T-helper 1 cell treated with Interleukin-12 subunit alpha and Interleukin-12 subunit beta and Interleukin-4 antibody, amounts not matched to agents 30 μg/mL and 1 μg/mL, for 36 hours (primary cell): ENCODE measurements around the gene ENPP3.

Source experiments
- H3K27ac Mint-ChIP-seq: one replicate; pipeline ENCODE4 v1.8.0; 2021; ENCODE audit warnings: mild to moderate bottlenecking, mixed read lengths
- H3K27me3 Mint-ChIP-seq: one replicate; pipeline ENCODE4 v1.8.0; 2021; ENCODE audit warnings: low read depth, mixed read lengths
- H3K36me3 Mint-ChIP-seq: one replicate; pipeline ENCODE4 v1.8.0; 2021; ENCODE audit warnings: low read depth, mixed read lengths
- H3K4me1 Mint-ChIP-seq: one replicate; pipeline ENCODE4 v1.8.0; 2021; ENCODE audit warnings: low read depth, mixed read lengths
- H3K4me3 Mint-ChIP-seq: one replicate; pipeline ENCODE4 v1.8.0; 2021; ENCODE audit warnings: mild to moderate bottlenecking, moderate library complexity, mixed read lengths
- H3K9me3 Mint-ChIP-seq: one replicate; pipeline ENCODE4 v1.8.0; 2021; ENCODE audit warnings: mixed read lengths

Gene ENPP3

DNA sequence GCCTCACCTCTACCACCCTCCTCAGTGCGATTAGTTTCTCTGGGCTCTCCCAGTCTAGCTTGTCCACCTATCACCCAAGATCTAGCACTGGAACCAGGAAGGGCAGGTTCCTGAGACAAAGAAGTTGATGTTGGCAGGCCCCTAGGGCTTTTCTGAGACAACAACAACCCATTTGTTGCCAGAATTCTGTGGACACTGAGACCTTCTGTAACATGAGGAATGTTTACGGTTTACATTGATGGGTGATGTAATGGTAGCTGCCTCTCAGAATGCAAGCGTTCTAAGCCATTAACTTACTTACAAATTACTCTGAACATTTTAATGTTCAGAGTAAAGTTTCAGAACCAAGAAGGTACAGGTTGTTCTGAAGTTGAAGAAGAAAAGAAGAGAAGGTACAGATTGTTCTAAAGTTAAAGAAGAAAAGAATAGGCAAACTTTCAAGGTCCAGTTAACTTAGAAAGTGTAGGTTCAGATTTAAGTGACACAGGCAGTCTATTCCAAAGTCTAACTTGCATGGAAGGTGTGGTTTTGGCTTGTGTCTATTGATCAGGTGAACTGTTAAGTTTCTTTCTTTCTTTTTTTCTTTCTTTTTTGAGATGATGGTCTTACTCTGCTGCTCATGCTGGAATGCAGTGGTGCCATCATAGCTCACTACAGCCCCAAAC is 5.3 kb upstream of the ENPP3 start:
- no peaks in the 10 kb centered on the region for H3K9me3 Mint-ChIP-seq
- H3K4me1 Mint-ChIP-seq, result peaks cover 15% of the 10 kb centered on the region
- H3K27me3 Mint-ChIP-seq, result no peaks in the 10 kb centered on the region
- no peak overlapping the region for H3K4me3 Mint-ChIP-seq
- H3K27ac Mint-ChIP-seq, result no peak overlapping the region
- peaks cover 6% of the 10 kb centered on the region for H3K36me3 Mint-ChIP-seq

GRCh38 chr6:131635384-131636340 is 1.4 kb upstream of the ENPP3 start:
- Mint-ChIP-seq H3K27me3 (no peaks in the 10 kb centered on the region), H3K36me3 (peaks cover 3% of the 10 kb centered on the region), H3K27ac (no peak overlapping the region), H3K4me1 (peaks cover 7% of the 10 kb centered on the region), H3K4me3 (no peak overlapping the region), H3K9me3 (no peaks in the 10 kb centered on the region)

- Mint-ChIP-seq H3K36me3 (peaks cover 3% of the 10 kb centered on the region), H3K27ac (no peak overlapping the region), H3K4me1 (peaks cover 7% of the 10 kb centered on the region), H3K4me3 (no peak overlapping the region), H3K9me3 (no peaks in the 10 kb centered on the region), H3K27me3 (no peaks in the 10 kb centered on the region)
Measured at GRCh38 chr6:131638013-131638412, 911 bp downstream of the ENPP3 start.

DNA sequence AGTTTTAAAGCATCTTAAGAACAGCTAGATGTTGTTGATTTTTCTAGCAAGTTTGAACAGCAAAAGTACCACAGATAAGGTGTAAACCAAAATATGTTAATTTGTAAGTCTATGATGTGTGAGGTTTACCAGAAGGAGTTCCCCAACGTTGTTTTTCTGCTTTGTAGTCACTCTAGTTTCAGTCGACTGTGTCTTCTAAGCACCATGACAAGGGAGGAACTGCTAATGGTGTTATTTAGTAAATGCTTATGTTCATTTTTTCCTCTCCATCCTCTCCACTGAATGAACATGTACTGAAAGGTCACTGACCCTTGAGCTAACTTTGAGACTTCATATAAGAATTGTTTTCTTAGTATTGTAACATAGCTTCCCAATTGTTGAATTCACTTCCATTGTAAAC is 3.0 kb downstream of the ENPP3 start:
- Mint-ChIP-seq H3K9me3 (no peaks in the 10 kb centered on the region), H3K4me1 (peaks cover 7% of the 10 kb centered on the region), H3K27me3 (no peaks in the 10 kb centered on the region), H3K27ac (peak overlapping the region; percentile 56), H3K4me3 (no peak overlapping the region), H3K36me3 (peaks cover 3% of the 10 kb centered on the region)

DNA sequence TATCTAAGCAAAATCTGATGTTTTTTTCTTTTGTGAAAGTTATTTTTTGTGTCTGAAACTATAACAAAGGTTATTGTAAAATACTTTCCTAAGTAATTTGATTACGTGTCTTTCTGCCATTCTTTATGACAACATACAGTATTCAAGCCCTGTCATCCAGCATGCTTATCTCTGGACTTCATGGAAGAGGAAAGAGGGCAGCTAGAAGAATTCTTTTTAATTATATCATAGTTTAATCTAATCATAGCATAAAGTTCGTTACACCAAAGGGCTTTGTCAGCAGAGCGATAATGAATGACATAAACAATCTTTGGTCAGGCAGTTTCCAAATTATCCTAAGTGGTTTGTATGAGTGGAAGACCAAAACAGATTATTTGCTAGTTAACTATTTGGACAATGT is 3.5 kb downstream of the ENPP3 start:
- no peaks in the 10 kb centered on the region for H3K27me3 Mint-ChIP-seq
- H3K9me3 Mint-ChIP-seq, result no peaks in the 10 kb centered on the region
- H3K36me3 Mint-ChIP-seq, result peaks cover 3% of the 10 kb centered on the region
- peaks cover 7% of the 10 kb centered on the region for H3K4me1 Mint-ChIP-seq
- H3K27ac Mint-ChIP-seq, result peak overlapping the region; percentile 56
- no peak overlapping the region for H3K4me3 Mint-ChIP-seq

- no peaks in the 10 kb centered on the region for H3K27me3 Mint-ChIP-seq
- H3K4me1 Mint-ChIP-seq, result peaks cover 7% of the 10 kb centered on the region
- no peak overlapping the region for H3K4me3 Mint-ChIP-seq
- H3K36me3 Mint-ChIP-seq, result peaks cover 3% of the 10 kb centered on the region
- no peak overlapping the region for H3K27ac Mint-ChIP-seq
- no peaks in the 10 kb centered on the region for H3K9me3 Mint-ChIP-seq
Measured at GRCh38 chr6:131641554-131641953, 4.5 kb downstream of the ENPP3 start.

DNA sequence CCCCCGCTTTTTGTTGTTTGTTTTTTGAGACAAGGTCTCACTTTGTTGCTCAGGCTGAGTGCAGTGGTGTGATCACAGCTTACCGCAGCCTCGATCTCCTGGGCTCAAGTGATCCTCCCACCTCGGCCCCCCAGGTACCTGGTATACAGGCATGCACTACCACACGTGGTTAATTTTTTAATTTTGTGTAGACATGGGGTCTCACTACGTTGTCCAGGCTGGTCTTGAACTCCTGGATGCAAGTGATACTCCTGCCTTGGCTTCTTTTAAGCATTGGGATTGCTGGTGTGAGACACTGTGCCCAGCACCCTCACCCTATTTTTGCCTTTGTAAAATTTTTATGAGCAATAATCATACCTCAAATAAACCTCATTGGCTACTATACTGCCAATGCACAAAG is 5.5 kb downstream of the ENPP3 start:
- Mint-ChIP-seq H3K36me3 (peaks cover 3% of the 10 kb centered on the region), H3K4me3 (no peak overlapping the region), H3K9me3 (no peaks in the 10 kb centered on the region), H3K27ac (no peak overlapping the region), H3K4me1 (peaks cover 7% of the 10 kb centered on the region), H3K27me3 (no peaks in the 10 kb centered on the region)

DNA sequence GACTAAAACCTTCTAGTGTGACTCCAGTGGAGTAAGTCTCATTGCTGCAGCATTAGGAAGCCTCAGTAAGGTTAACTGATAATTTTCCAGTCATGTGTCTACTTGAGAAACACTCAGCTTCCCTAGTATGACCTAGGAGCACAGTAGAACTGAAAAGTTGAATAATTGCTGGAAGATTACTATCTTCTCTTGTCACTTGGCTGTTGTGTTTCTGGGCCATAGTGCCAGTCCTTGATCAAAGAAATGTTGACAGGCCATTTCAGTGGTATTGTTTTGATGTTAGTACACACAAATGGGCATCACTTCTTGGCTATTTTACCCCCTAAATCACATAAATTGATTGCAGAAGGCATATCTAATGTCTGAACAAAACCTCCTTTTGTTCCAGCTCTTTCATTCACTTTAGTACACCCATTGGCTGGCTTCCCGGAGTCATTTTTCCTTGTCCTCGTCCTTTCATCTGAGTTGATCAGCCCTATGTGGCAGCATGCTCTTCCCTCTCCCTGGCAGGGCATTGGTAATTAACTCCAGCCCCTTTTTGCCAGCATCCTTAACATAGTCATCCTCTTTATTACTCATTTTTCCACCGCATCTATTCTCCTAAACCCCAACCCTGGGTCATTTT is 6.0 kb downstream of the ENPP3 start:
- Mint-ChIP-seq H3K27me3 (no peaks in the 10 kb centered on the region), H3K4me3 (no peak overlapping the region), H3K36me3 (peaks cover under 1% of the 10 kb centered on the region)

DNA sequence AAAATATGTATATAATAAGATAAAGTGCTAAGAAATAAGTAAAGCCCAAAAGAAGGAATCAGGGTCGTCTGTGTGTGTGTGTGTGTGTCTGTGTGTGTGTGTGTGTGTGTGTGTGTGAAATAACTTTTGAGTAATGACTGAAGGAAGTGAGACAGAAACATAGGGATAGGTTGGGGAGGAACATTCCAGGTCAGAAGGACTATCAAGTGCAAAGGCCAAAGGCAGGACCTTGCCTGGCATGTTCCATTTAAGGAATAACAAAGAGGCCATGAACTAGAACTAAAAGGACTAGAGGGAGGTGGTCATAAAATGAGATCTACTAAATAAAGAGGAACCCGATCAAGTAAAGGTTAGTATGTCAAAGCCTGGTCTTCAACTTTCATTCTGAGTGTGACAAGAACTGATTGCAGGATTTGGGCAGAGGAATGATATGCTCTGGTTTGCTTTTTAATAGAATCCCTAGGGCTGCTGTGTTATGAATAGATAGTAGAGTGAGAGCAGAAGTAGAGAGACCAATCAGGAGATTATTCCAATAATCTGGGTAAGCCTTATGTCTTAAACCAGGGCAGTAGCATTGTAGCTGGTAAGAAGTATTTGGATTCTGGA is 6.9 kb downstream of the ENPP3 start:
- H3K4me3 Mint-ChIP-seq, result no peak overlapping the region
- no peaks in the 10 kb centered on the region for H3K9me3 Mint-ChIP-seq
- H3K4me1 Mint-ChIP-seq, result peaks cover 2% of the 10 kb centered on the region
- H3K27ac Mint-ChIP-seq, result no peak overlapping the region
- no peaks in the 10 kb centered on the region for H3K27me3 Mint-ChIP-seq
- H3K36me3 Mint-ChIP-seq, result no peaks in the 10 kb centered on the region

More for the DNA sequence above, 6.0 kb downstream of the ENPP3 start:
- Mint-ChIP-seq H3K9me3 (no peaks in the 10 kb centered on the region), H3K27ac (no peak overlapping the region), H3K4me1 (peaks cover 4% of the 10 kb centered on the region)

GRCh38 chr6:131644921-131645320 is 7.8 kb downstream of the ENPP3 start:
- H3K36me3 Mint-ChIP-seq, result no peaks in the 10 kb centered on the region
- no peaks in the 10 kb centered on the region for H3K27me3 Mint-ChIP-seq
- no peaks in the 10 kb centered on the region for H3K9me3 Mint-ChIP-seq
- no peak overlapping the region for H3K27ac Mint-ChIP-seq
- no peak overlapping the region for H3K4me3 Mint-ChIP-seq
- H3K4me1 Mint-ChIP-seq, result peaks cover 2% of the 10 kb centered on the region

GRCh38 chr6:131645846-131646245 is 8.7 kb downstream of the ENPP3 start:
- Mint-ChIP-seq H3K4me1 (no peaks in the 10 kb centered on the region), H3K4me3 (no peak overlapping the region), H3K9me3 (no peaks in the 10 kb centered on the region), H3K27ac (no peak overlapping the region), H3K36me3 (no peaks in the 10 kb centered on the region), H3K27me3 (no peaks in the 10 kb centered on the region)

- no peaks in the 10 kb centered on the region for H3K9me3 Mint-ChIP-seq
- no peaks in the 10 kb centered on the region for H3K4me1 Mint-ChIP-seq
- no peak overlapping the region for H3K27ac Mint-ChIP-seq
- no peaks in the 10 kb centered on the region for H3K36me3 Mint-ChIP-seq
- no peak overlapping the region for H3K4me3 Mint-ChIP-seq
- no peaks in the 10 kb centered on the region for H3K27me3 Mint-ChIP-seq
Measured at GRCh38 chr6:131646249-131646670, 9.2 kb downstream of the ENPP3 start.

- H3K36me3 Mint-ChIP-seq, result no peaks in the 10 kb centered on the region
- no peaks in the 10 kb centered on the region for H3K9me3 Mint-ChIP-seq
- H3K4me1 Mint-ChIP-seq, result no peaks in the 10 kb centered on the region
- H3K27me3 Mint-ChIP-seq, result no peaks in the 10 kb centered on the region
- H3K4me3 Mint-ChIP-seq, result no peak overlapping the region
- H3K27ac Mint-ChIP-seq, result no peak overlapping the region
Measured at GRCh38 chr6:131651782-131652181, 14.7 kb downstream of the ENPP3 start.

GRCh38 chr6:131652472-131652871 is 15.4 kb downstream of the ENPP3 start:
- Mint-ChIP-seq H3K27me3 (no peaks in the 10 kb centered on the region), H3K36me3 (no peaks in the 10 kb centered on the region), H3K9me3 (no peaks in the 10 kb centered on the region), H3K4me1 (no peaks in the 10 kb centered on the region), H3K27ac (no peak overlapping the region), H3K4me3 (no peak overlapping the region)
